HG03196 (cell line): ENCODE measurements around the gene OBP2B.
"Not testable (repeated sequence)": the region's sequence is repeated elsewhere in the genome, so short reads cannot be mapped to it uniquely, and the experiment has no call there.

Source experiments
- ATAC-seq: cut with Tn5 transposase; IDR thresholded peaks from one replicate; pipeline ENCODE4 v1.9.1; 2021; ENCODE audit not compliant: unreplicated experiment

Gene OBP2B

GRCh38 chr9:133238851-133239532 lies 29.9 kb upstream of the OBP2B start:
- ATAC-seq, result no peak

- no peak for ATAC-seq
Measured at GRCh38 chr9:133238272-133238850, 29.3 kb upstream of the OBP2B start.

- no peak for ATAC-seq
Measured at GRCh38 chr9:133237035-133237731, 28.1 kb upstream of the OBP2B start.

- not testable (repeated sequence) for ATAC-seq
Measured at GRCh38 chr9:133236291-133237034, 27.4 kb upstream of the OBP2B start.

GRCh38 chr9:133235549-133236222 lies 26.6 kb upstream of the OBP2B start:
- no peak for ATAC-seq

GRCh38 chr9:133234577-133235322 lies 25.7 kb upstream of the OBP2B start:
- ATAC-seq, result no peak

- no peak for ATAC-seq
Measured at GRCh38 chr9:133233681-133234432, 24.8 kb upstream of the OBP2B start.

- not testable (repeated sequence) for ATAC-seq
Measured at GRCh38 chr9:133231934-133232568, 23.0 kb upstream of the OBP2B start.

GRCh38 chr9:133230514-133230913 lies 21.5 kb upstream of the OBP2B start:
- not testable (repeated sequence) for ATAC-seq

- ATAC-seq, result no peak
Measured at GRCh38 chr9:133230093-133230492, 21.0 kb upstream of the OBP2B start.

- ATAC-seq, result not testable (repeated sequence)
Measured at GRCh38 chr9:133228474-133229193, 19.6 kb upstream of the OBP2B start.

GRCh38 chr9:133227996-133228395 lies 18.9 kb upstream of the OBP2B start:
- ATAC-seq, result not testable (repeated sequence)

- no peak for ATAC-seq
Measured at GRCh38 chr9:133227242-133227860, 18.3 kb upstream of the OBP2B start.

- ATAC-seq, result no peak
Measured at GRCh38 chr9:133226219-133227171, 17.4 kb upstream of the OBP2B start.

GRCh38 chr9:133225171-133226011 lies 16.3 kb upstream of the OBP2B start:
- no peak for ATAC-seq

GRCh38 chr9:133224762-133225161 lies 15.7 kb upstream of the OBP2B start:
- no peak for ATAC-seq
